Large intestine (tissue), 3 donors: ENCODE results near the gene CAMTA1. TPM values are rescaled to one million over a fixed set of nuclear protein-coding genes. Genes with fewer than 3 reads are reported as not detected.
"Not testable (repeated sequence)": the region's sequence is repeated elsewhere in the genome, so short reads cannot be mapped to it uniquely, and the experiment has no call there.

Experiments
- DNase-seq, 2 donors: peaks; one replicate each; pipeline versions ENCODE4 v3.0.0 to v3.0.0-alpha.2; 2013
- H3K27ac ChIP-seq: one replicate; pipeline ENCODE4 v1.5.1; 2013; ENCODE audit warnings: low read length
- H3K27me3 ChIP-seq: 2 replicates; pipeline ENCODE4 v1.6.1; 2013; ENCODE audit warnings: low read length; ENCODE audit not compliant: control insufficient read depth, insufficient read depth
- H3K36me3 ChIP-seq: 2 replicates; pipeline ENCODE4 v1.6.1; 2013; ENCODE audit warnings: low read length; ENCODE audit not compliant: control insufficient read depth, insufficient read depth
- H3K4me1 ChIP-seq: one replicate; pipeline ENCODE4 v1.6.1; 2013; ENCODE audit warnings: low read length; ENCODE audit not compliant: control insufficient read depth, insufficient read depth
- H3K4me3 ChIP-seq: one replicate; pipeline ENCODE4 v1.5.1; 2013; ENCODE audit warnings: low read length
- H3K9me3 ChIP-seq: one replicate; pipeline ENCODE4 v1.6.1; 2013; ENCODE audit warnings: mild to moderate bottlenecking, low read depth, low read length, moderate library complexity; ENCODE audit not compliant: control insufficient read depth
- WGBS: methylation state at CpG from one replicate; pipeline ENCODE4 v1.1.5; 2013; ENCODE audit warnings: low lambda C conversion rate; ENCODE audit not compliant: insufficient coverage; 5-methylcytosine and 5-hydroxymethylcytosine counted together
- polyA plus RNA-seq: library from polyadenylated mRNA; unstranded; fragments of 120-200 nt; gene quantifications from one replicate; pipeline ENCODE4 v1.2.1, GENCODE V29; 2013

The CAMTA1 gene
- polyA plus RNA-seq, 1 donor, result 67.9 TPM

- Histone ChIP-seq H3K27me3 (peaks cover 2% of the 10 kb centered on the region), H3K9me3 (no peaks in the 10 kb centered on the region), H3K27ac (no peak overlapping the region), H3K4me3 (no peak overlapping the region), H3K36me3 (no peaks in the 10 kb centered on the region), H3K4me1 (no peaks in the 10 kb centered on the region)
- DNase-seq, result no peak
- 88% methylated on average over 1 of the region's 5 CpGs for WGBS
These were observed 808.9 kb downstream of the CAMTA1 start for GRCh38 chr1:7594002-7594713.

- Histone ChIP-seq H3K27ac (no peak overlapping the region), H3K27me3 (peaks cover 2% of the 10 kb centered on the region), H3K4me3 (no peak overlapping the region), H3K9me3 (no peaks in the 10 kb centered on the region), H3K36me3 (no peaks in the 10 kb centered on the region), H3K4me1 (no peaks in the 10 kb centered on the region)
- no peak for DNase-seq
- WGBS, result no CpG with 5 or more reads among the region's 13 CpGs
These were observed 809.6 kb downstream of the CAMTA1 start for GRCh38 chr1:7594714-7595295.

DNA sequence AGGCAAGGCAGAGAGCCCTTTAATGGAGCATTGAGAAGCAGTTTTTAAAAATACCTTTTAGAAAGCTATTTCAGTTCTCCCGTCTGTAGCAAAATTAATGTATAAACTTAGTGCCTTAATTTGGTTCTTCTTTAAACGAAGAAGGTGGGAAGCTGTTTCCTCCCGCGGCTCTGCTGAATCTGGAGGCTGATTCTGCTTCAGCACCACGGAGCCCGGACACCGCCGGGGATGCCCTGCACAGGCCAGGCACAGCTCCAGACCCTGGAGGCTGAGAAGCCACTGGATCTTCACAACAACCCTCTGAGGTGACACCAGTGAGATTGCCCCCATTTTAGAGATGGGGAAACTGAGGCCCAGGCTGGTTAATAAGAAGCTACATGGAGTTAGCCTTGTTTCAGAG lies 810.1 kb downstream of the CAMTA1 start:
- WGBS, result no CpG with 5 or more reads among the region's 8 CpGs
- H3K4me3 ChIP-seq, result no peak overlapping the region
- H3K9me3 ChIP-seq, result no peaks in the 10 kb centered on the region
- DNase-seq, result no peak
- peaks cover 2% of the 10 kb centered on the region for H3K27me3 ChIP-seq
- H3K36me3 ChIP-seq, result no peaks in the 10 kb centered on the region
- no peaks in the 10 kb centered on the region for H3K4me1 ChIP-seq
- no peak overlapping the region for H3K27ac ChIP-seq

DNA sequence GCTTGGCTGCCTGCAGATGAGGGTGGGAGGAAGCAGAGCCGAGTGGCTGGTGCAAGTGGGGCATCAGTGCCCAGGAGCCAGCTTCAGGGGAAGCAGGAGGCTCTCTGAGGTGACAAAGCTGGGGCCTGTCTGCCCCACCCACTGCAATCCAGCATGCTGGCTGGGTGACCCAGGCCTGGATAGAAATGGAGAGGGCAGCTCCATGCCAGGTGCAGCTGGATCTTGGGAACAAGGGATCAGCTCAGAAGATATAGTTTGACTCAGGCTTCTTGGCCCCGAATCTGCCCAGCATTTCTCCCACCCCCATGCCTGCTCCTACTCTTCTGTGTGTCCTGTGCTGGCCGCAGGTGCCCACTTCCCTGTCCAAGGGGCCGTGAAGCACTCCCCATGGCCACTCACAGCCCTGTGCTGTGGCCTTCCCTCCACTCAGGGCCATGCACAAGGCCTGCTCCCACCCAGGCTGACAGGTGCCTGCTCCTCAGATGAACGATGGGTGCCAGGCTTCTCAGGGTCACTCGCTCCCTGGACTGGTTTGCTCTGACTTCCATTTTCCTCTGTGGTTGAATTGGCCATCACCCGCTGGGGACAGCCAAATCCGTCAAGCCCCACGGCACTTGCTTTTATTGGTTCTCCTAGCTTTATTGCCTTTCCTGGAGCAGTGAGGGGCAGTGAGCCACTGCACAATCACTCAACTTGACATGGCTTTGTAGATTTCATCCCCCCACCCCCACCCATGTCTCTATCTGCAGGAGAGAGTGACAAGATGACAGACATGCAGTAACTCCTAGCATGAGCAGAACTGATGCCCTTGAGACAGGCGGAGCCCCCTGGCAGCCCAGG lies 811.1 kb downstream of the CAMTA1 start:
- no peaks in the 10 kb centered on the region for H3K36me3 ChIP-seq
- H3K27ac ChIP-seq, result no peak overlapping the region
- H3K27me3 ChIP-seq, result peaks cover 2% of the 10 kb centered on the region
- H3K4me3 ChIP-seq, result no peak overlapping the region
- no peaks in the 10 kb centered on the region for H3K4me1 ChIP-seq
- H3K9me3 ChIP-seq, result no peaks in the 10 kb centered on the region
- 60% methylated on average over 2 of the region's 10 CpGs for WGBS
- DNase-seq, result no peak

- not testable (repeated sequence) for H3K4me1 ChIP-seq, H3K27me3 ChIP-seq, H3K36me3 ChIP-seq, H3K4me3 ChIP-seq, H3K9me3 ChIP-seq, H3K27ac ChIP-seq, DNase-seq
- WGBS, result no CpG with 5 or more reads among the region's 3 CpGs
These were observed 812.8 kb downstream of the CAMTA1 start for GRCh38 chr1:7598058-7598457.

GRCh38 chr1:7604906-7605305 lies 819.7 kb downstream of the CAMTA1 start:
- H3K4me1 ChIP-seq, H3K4me3 ChIP-seq, H3K27ac ChIP-seq, DNase-seq, H3K27me3 ChIP-seq, H3K9me3 ChIP-seq, H3K36me3 ChIP-seq: not testable (repeated sequence)
- no CpG with 5 or more reads among the region's 6 CpGs for WGBS

DNA sequence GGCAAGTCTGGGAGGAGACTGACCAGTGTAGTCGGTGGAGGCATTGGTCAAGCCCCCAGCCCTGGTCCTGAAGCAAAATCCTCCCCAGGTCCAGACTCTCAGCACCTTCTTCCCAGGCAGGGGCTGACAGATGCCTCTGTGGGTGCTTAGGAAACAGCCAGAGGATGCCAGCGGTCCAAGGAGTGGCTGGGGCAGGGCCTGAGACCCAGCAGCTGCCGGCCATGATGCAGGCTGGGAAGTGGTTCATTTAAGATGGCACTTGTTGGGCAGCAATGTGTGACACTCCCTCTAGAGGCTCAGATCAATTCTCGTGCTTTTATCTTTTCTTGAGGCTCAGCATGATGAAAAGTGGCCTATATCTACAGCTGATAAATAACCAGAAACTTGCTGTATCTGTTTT lies 820.8 kb downstream of the CAMTA1 start:
- Histone ChIP-seq H3K27ac (no peak overlapping the region), H3K36me3 (no peaks in the 10 kb centered on the region), H3K4me1 (no peaks in the 10 kb centered on the region), H3K9me3 (no peaks in the 10 kb centered on the region), H3K27me3 (no peaks in the 10 kb centered on the region), H3K4me3 (no peak overlapping the region)
- DNase-seq, result no peak
- WGBS, result no CpG with 5 or more reads among the region's 4 CpGs

DNA sequence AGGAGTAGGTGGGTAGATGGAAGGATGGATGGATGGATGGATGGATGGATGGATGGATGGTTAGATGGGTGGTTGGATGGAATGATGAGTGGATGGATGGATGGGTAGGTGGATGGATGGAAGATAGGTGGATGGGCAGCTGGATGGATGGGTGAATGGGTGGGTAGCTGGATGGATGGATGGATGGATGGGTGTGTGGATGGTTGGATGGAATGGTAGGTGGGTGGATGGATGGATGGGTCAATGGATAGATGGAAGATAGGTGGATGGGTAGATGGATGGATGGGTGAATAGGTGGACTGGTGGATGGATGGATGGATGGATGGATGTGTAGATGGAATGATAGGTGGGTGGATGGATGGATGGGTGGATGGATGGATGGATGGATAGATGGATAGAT lies 821.8 kb downstream of the CAMTA1 start:
- Histone ChIP-seq H3K9me3 (no peaks in the 10 kb centered on the region), H3K4me1 (no peaks in the 10 kb centered on the region), H3K36me3 (no peaks in the 10 kb centered on the region), H3K4me3 (no peak overlapping the region), H3K27me3 (no peaks in the 10 kb centered on the region), H3K27ac (no peak overlapping the region)
- no peak for DNase-seq

GRCh38 chr1:7608628-7609305 lies 823.5 kb downstream of the CAMTA1 start:
- no CpG with 5 or more reads among the region's 10 CpGs for WGBS
- Histone ChIP-seq H3K36me3 (no peaks in the 10 kb centered on the region), H3K4me3 (no peak overlapping the region), H3K27ac (no peak overlapping the region), H3K9me3 (no peaks in the 10 kb centered on the region), H3K27me3 (no peaks in the 10 kb centered on the region), H3K4me1 (no peaks in the 10 kb centered on the region)
- DNase-seq, result no peak

GRCh38 chr1:7609311-7609994 lies 824.2 kb downstream of the CAMTA1 start:
- Histone ChIP-seq H3K9me3 (no peaks in the 10 kb centered on the region), H3K27me3 (no peaks in the 10 kb centered on the region), H3K27ac (no peak overlapping the region), H3K36me3 (no peaks in the 10 kb centered on the region), H3K4me3 (no peak overlapping the region), H3K4me1 (no peaks in the 10 kb centered on the region)
- no peak for DNase-seq
- WGBS, result no CpG with 5 or more reads among the region's 7 CpGs
